Kidney epithelial cell (primary cell): ENCODE data around the gene NFATC4. TPM values are rescaled to one million over a fixed set of nuclear protein-coding genes. Genes with fewer than 3 reads are reported as not detected.

ENCODE experiments used
- DNase-seq: peaks from one replicate; pipeline ENCODE4 v3.0.0-alpha.2; 2010; ENCODE audit warnings: low read depth
- H3K27me3 ChIP-seq: 2 replicates; pipeline ENCODE4 v1.6.0; 2011; ENCODE audit warnings: low read length; ENCODE audit not compliant: control insufficient read depth, insufficient read depth
- H3K36me3 ChIP-seq: 2 replicates; pipeline ENCODE4 v1.5.1; 2011; ENCODE audit warnings: low read length; ENCODE audit not compliant: control insufficient read depth, insufficient read depth
- H3K4me3 ChIP-seq: 2 replicates; pipeline ENCODE4 v1.5.1; 2011; ENCODE audit warnings: low read depth, mild to moderate bottlenecking, control low read depth, low read length
- total RNA-seq: library from RNA; depleted of rRNA; stranded (reverse); fragments of >200 nt; gene quantifications from 2 replicates; pipeline ENCODE4 v1.2.3, GENCODE V29; 2015
- TF ChIP-seq, protein P1 (sequence below): IDR thresholded peaks from 2 replicates; pipeline ENCODE4 v1.5.1; 2011; ENCODE audit warnings: mild to moderate bottlenecking, moderate library complexity, low read length, control low read depth, inconsistent platforms; ENCODE audit not compliant: insufficient read depth, poor library complexity, severe bottlenecking

The NFATC4 gene
- total RNA-seq, 1 donor from 2014 or later, result 8.0 TPM

DNA sequence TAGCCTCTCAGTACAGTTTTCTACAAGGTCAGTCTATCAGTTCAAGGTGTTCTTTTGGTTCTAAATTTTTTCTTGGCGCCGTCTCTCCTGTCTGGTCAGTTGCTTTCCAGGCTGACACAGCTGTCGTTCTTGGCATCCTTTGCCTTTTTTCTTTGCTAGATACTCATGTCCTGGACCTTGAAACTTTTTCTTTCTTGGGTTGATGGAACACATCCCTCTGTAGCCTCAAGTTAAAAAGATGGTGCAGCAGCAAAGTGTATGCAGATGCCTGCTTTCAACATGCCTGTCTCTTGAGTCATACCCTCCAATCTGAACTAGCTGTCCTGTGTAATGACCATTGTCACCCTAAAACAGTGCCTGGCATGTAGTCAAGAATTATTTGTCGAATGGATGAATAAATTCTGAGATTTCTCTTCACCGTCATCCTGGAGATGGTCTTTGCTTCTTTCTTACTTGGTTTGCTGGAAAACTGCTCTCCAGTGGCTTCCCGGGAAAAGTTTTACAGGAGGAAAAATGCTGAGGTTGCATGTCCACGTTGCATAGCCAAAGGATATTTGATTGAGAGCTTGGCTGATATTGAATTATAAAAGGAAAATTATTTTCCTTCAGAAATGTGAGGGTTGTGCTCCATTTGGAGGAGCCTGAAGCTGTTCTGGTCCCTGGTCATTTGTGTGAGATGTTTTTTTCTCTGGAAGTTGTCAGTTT, 35.5 kb downstream of the NFATC4 start:
- Histone ChIP-seq H3K36me3 (no peaks in the 10 kb centered on the region), H3K27me3 (no peaks in the 10 kb centered on the region), H3K4me3 (no peak overlapping the region)
- DNase-seq, result no peak
- TF ChIP-seq, protein P1, sequence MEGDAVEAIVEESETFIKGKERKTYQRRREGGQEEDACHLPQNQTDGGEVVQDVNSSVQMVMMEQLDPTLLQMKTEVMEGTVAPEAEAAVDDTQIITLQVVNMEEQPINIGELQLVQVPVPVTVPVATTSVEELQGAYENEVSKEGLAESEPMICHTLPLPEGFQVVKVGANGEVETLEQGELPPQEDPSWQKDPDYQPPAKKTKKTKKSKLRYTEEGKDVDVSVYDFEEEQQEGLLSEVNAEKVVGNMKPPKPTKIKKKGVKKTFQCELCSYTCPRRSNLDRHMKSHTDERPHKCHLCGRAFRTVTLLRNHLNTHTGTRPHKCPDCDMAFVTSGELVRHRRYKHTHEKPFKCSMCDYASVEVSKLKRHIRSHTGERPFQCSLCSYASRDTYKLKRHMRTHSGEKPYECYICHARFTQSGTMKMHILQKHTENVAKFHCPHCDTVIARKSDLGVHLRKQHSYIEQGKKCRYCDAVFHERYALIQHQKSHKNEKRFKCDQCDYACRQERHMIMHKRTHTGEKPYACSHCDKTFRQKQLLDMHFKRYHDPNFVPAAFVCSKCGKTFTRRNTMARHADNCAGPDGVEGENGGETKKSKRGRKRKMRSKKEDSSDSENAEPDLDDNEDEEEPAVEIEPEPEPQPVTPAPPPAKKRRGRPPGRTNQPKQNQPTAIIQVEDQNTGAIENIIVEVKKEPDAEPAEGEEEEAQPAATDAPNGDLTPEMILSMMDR, result no peak

- Histone ChIP-seq H3K4me3 (no peak overlapping the region), H3K27me3 (no peaks in the 10 kb centered on the region), H3K36me3 (no peaks in the 10 kb centered on the region)
- DNase-seq, result no peak
- TF ChIP-seq, protein P1, result no peak
Observed at GRCh38 chr14:24404814-24405213, 36.8 kb downstream of the NFATC4 start.

GRCh38 chr14:24406416-24406815, 38.4 kb downstream of the NFATC4 start:
- H3K27me3 ChIP-seq, result no peaks in the 10 kb centered on the region
- TF ChIP-seq, protein P1, result no peak
- no peak for DNase-seq
- H3K36me3 ChIP-seq, result no peaks in the 10 kb centered on the region
- no peak overlapping the region for H3K4me3 ChIP-seq

DNA sequence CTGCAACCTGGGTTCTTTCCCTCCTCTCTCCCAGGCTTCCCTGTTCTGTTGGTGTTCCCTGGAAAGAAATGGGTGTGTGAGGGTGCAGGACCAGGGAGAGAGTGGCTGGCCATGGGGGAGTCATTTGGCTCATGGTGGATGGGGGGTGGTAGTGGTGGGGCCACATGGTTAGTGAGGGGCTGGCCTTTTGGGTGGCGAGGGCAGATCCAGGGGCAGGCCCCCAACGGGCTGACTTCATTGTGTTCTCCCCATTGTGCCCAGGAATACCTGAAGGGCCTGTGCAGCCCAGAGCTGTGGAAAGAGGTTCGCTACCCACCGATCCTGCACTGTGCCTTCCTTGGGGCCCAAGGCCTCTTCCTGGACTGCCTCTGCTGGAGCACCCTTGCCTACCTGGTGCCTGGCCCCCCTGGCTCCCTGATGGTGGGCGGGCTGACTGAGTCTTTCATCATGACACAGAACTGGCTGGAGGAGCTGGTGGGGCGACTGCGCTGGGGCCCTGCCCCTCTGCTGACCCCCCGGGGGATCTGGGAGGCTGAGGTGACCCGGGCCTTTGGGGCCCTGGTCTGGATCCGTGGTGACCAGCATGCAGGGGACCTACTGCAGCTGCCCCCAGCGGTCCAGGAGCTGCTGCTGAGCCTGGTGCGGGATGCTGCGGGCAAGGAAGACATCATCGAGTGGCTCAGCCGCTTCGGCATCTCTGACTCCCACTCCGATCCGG, 39.8 kb downstream of the NFATC4 start:
- no peak for DNase-seq
- H3K36me3 ChIP-seq, result no peaks in the 10 kb centered on the region
- TF ChIP-seq, protein P1, result no peak
- H3K27me3 ChIP-seq, result no peaks in the 10 kb centered on the region
- no peak overlapping the region for H3K4me3 ChIP-seq

DNA sequence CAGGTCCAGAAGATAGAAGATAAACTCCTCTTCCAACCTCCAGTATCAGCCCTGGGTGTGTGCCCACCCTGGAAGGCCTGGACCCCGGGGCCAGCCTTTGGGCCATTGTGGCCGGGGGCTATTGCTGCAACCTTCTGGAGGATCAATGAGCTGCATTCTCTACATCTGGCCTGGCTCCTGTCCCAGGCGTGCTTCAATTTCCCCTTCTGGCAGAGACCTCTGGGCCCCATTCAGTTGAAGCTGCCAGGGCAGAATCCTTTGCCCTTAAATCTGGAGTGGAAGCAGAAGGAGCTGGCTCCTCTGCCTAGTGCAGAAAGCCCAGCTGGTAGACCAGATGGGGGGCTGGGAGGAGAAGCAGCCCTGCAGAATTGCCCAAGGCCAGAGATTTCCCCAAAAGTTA, 40.8 kb downstream of the NFATC4 start:
- Histone ChIP-seq H3K4me3 (no peak overlapping the region), H3K36me3 (no peaks in the 10 kb centered on the region), H3K27me3 (no peaks in the 10 kb centered on the region)
- TF ChIP-seq, protein P1, result no peak
- no peak for DNase-seq

GRCh38 chr14:24409192-24409591, 41.2 kb downstream of the NFATC4 start:
- TF ChIP-seq, protein P1, result no peak
- DNase-seq, result no peak
- Histone ChIP-seq H3K4me3 (no peak overlapping the region), H3K36me3 (no peaks in the 10 kb centered on the region), H3K27me3 (no peaks in the 10 kb centered on the region)
